ENCODE measurements around the gene ITPR2.
A peak's percentile ranks its signal among the peaks of the same experiment; 100 is the strongest.
"Not testable (repeated sequence)": the region's sequence is repeated elsewhere in the genome, so short reads cannot be mapped to it uniquely, and the experiment has no call there.

The ITPR2 gene

GRCh38 chr12:26801486-26801885 is 31.5 kb downstream of the ITPR2 start:
- Mint-ChIP-seq H3K27ac (no peak overlapping the region), H3K4me3 (no peak overlapping the region), H3K36me3 (ENCODE audit: insufficient read depth) (no peaks in the 10 kb centered on the region), H3K9me3 (no peaks in the 10 kb centered on the region), H3K4me1 (ENCODE audit: low read depth in 2 of 2) (peaks cover 11 to 24% of the 10 kb centered on the region in 2 donors), H3K27me3 (no peaks in the 10 kb centered on the region)
- ATAC-seq (replicated peaks) = no peak
- no peak for DNase-seq

- H3K27ac Mint-ChIP-seq = no peak overlapping the region
- H3K27me3 Mint-ChIP-seq = no peaks in the 10 kb centered on the region
- no peak overlapping the region for H3K4me3 Mint-ChIP-seq
- H3K9me3 Mint-ChIP-seq = no peaks in the 10 kb centered on the region
- DNase-seq (no peak), ATAC-seq (replicated peaks) (no peak)
- H3K4me1 Mint-ChIP-seq (ENCODE audit: low read depth in 2 of 2) = peaks cover 10 to 23% of the 10 kb centered on the region in 2 donors
- no peaks in the 10 kb centered on the region for H3K36me3 Mint-ChIP-seq (ENCODE audit: insufficient read depth)
These were observed 32.1 kb downstream of the ITPR2 start for GRCh38 chr12:26800858-26801257.

- H3K4me1 Mint-ChIP-seq (ENCODE audit: low read depth in 2 of 2) = peaks cover 5 to 17% of the 10 kb centered on the region in 2 donors
- H3K4me3 Mint-ChIP-seq = no peak overlapping the region
- no peaks in the 10 kb centered on the region for H3K9me3 Mint-ChIP-seq
- H3K36me3 Mint-ChIP-seq (ENCODE audit: insufficient read depth) = no peaks in the 10 kb centered on the region
- peak overlapping the region in 1 of 2 donors; percentile 24 for H3K27ac Mint-ChIP-seq
- ATAC-seq (replicated peaks) (no peak), DNase-seq (no peak)
- no peaks in the 10 kb centered on the region for H3K27me3 Mint-ChIP-seq
These were observed 32.6 kb downstream of the ITPR2 start for GRCh38 chr12:26800347-26800746.

GRCh38 chr12:26799741-26800140 is 33.3 kb downstream of the ITPR2 start:
- H3K9me3 Mint-ChIP-seq = no peaks in the 10 kb centered on the region
- H3K27me3 Mint-ChIP-seq = no peaks in the 10 kb centered on the region
- H3K27ac Mint-ChIP-seq = peak overlapping the region in 1 of 2 donors; percentile 24
- peaks cover 4 to 16% of the 10 kb centered on the region in 2 donors for H3K4me1 Mint-ChIP-seq (ENCODE audit: low read depth in 2 of 2)
- no peak overlapping the region for H3K4me3 Mint-ChIP-seq
- DNase-seq (no peak), ATAC-seq (replicated peaks) (no peak)
- no peaks in the 10 kb centered on the region for H3K36me3 Mint-ChIP-seq (ENCODE audit: insufficient read depth)

GRCh38 chr12:26798640-26799039 is 34.4 kb downstream of the ITPR2 start:
- DNase-seq (no peak), ATAC-seq (replicated peaks) (no peak)
- no peak overlapping the region for H3K4me3 Mint-ChIP-seq
- H3K27ac Mint-ChIP-seq = no peak overlapping the region
- no peaks in the 10 kb centered on the region for H3K27me3 Mint-ChIP-seq
- no peaks in the 10 kb centered on the region for H3K36me3 Mint-ChIP-seq (ENCODE audit: insufficient read depth)
- peaks cover 4 to 12% of the 10 kb centered on the region in 2 donors for H3K4me1 Mint-ChIP-seq (ENCODE audit: low read depth in 2 of 2)
- H3K9me3 Mint-ChIP-seq = no peaks in the 10 kb centered on the region

GRCh38 chr12:26798023-26798422 is 35.0 kb downstream of the ITPR2 start:
- Mint-ChIP-seq H3K27me3 (no peaks in the 10 kb centered on the region), H3K27ac (no peak overlapping the region), H3K4me1 (ENCODE audit: low read depth in 2 of 2) (peaks cover 4 to 12% of the 10 kb centered on the region in 2 donors), H3K9me3 (no peaks in the 10 kb centered on the region), H3K36me3 (ENCODE audit: insufficient read depth) (no peaks in the 10 kb centered on the region), H3K4me3 (no peak overlapping the region)
- DNase-seq = no peak
- no peak for ATAC-seq (replicated peaks)

GRCh38 chr12:26795910-26796309 is 37.1 kb downstream of the ITPR2 start:
- no peaks in the 10 kb centered on the region for H3K27me3 Mint-ChIP-seq
- H3K27ac Mint-ChIP-seq = no peak overlapping the region
- ATAC-seq (replicated peaks) (no peak), DNase-seq (no peak)
- no peak overlapping the region for H3K4me3 Mint-ChIP-seq
- H3K4me1 Mint-ChIP-seq (ENCODE audit: low read depth in 2 of 2) = peaks cover 7 to 22% of the 10 kb centered on the region in 2 donors
- H3K9me3 Mint-ChIP-seq = no peaks in the 10 kb centered on the region
- no peaks in the 10 kb centered on the region for H3K36me3 Mint-ChIP-seq (ENCODE audit: insufficient read depth)

- no peak for DNase-seq
- ATAC-seq (replicated peaks) = no peak
- peaks cover 5 to 14% of the 10 kb centered on the region in 2 donors for H3K4me1 Mint-ChIP-seq (ENCODE audit: low read depth in 2 of 2)
These were observed 41.6 kb downstream of the ITPR2 start for GRCh38 chr12:26791301-26791791.

GRCh38 chr12:26790645-26790994 is 42.4 kb downstream of the ITPR2 start:
- Mint-ChIP-seq H3K4me3 (no peak overlapping the region), H3K27me3 (no peaks in the 10 kb centered on the region), H3K36me3 (ENCODE audit: insufficient read depth) (peaks cover 5% of the 10 kb centered on the region), H3K9me3 (no peaks in the 10 kb centered on the region), H3K27ac (peak overlapping the region; percentile 10 to 25), H3K4me1 (ENCODE audit: low read depth in 2 of 2) (peaks cover 5 to 14% of the 10 kb centered on the region in 2 donors)
- DNase-seq = no peak
- ATAC-seq (replicated peaks) = no peak

More at GRCh38 chr12:26791301-26791791, 41.6 kb downstream of the ITPR2 start:
- Mint-ChIP-seq H3K9me3 (no peaks in the 10 kb centered on the region), H3K27ac (peak overlapping the region in 1 of 2 donors; percentile 25), H3K36me3 (ENCODE audit: insufficient read depth) (peaks cover 5% of the 10 kb centered on the region), H3K27me3 (no peaks in the 10 kb centered on the region), H3K4me3 (no peak overlapping the region)

GRCh38 chr12:26789731-26790644 is 43.0 kb downstream of the ITPR2 start:
- H3K4me1 Mint-ChIP-seq (ENCODE audit: low read depth in 2 of 2) = peaks cover 5 to 14% of the 10 kb centered on the region in 2 donors
- no peaks in the 10 kb centered on the region for H3K27me3 Mint-ChIP-seq
- H3K4me3 Mint-ChIP-seq = no peak overlapping the region
- DNase-seq = no peak
- no peaks in the 10 kb centered on the region for H3K9me3 Mint-ChIP-seq
- peaks cover 5% of the 10 kb centered on the region for H3K36me3 Mint-ChIP-seq (ENCODE audit: insufficient read depth)
- peak overlapping the region; percentile 10 to 25 for H3K27ac Mint-ChIP-seq
- no peak for ATAC-seq (replicated peaks)

- ATAC-seq (replicated peaks) = no peak
- H3K27me3 Mint-ChIP-seq = no peaks in the 10 kb centered on the region
- H3K4me3 Mint-ChIP-seq = no peak overlapping the region
- no peak for DNase-seq
- peaks cover 2 to 9% of the 10 kb centered on the region in 2 donors for H3K4me1 Mint-ChIP-seq (ENCODE audit: low read depth in 2 of 2)
- H3K36me3 Mint-ChIP-seq (ENCODE audit: insufficient read depth) = peaks cover 5% of the 10 kb centered on the region
- no peaks in the 10 kb centered on the region for H3K9me3 Mint-ChIP-seq
- H3K27ac Mint-ChIP-seq = peak overlapping the region in 1 of 2 donors; percentile 36
These were observed 46.0 kb downstream of the ITPR2 start for GRCh38 chr12:26786865-26787514.

- H3K27me3 Mint-ChIP-seq = no peaks in the 10 kb centered on the region
- H3K27ac Mint-ChIP-seq = peak overlapping the region in 1 of 2 donors; percentile 36
- no peak overlapping the region for H3K4me3 Mint-ChIP-seq
- H3K9me3 Mint-ChIP-seq = no peaks in the 10 kb centered on the region
- H3K4me1 Mint-ChIP-seq (ENCODE audit: low read depth in 2 of 2) = peaks cover 2 to 7% of the 10 kb centered on the region in 2 donors
- H3K36me3 Mint-ChIP-seq (ENCODE audit: insufficient read depth) = peaks cover 5% of the 10 kb centered on the region
- ATAC-seq (replicated peaks) = no peak
- DNase-seq = no peak
These were observed 46.5 kb downstream of the ITPR2 start for GRCh38 chr12:26786491-26786864.

- not testable (repeated sequence) for H3K27me3 Mint-ChIP-seq; ATAC-seq (replicated peaks); H3K4me3 Mint-ChIP-seq; DNase-seq; H3K9me3 Mint-ChIP-seq; H3K36me3 Mint-ChIP-seq (ENCODE audit: insufficient read depth); H3K27ac Mint-ChIP-seq; H3K4me1 Mint-ChIP-seq (ENCODE audit: low read depth in 2 of 2)
These were observed 49.1 kb downstream of the ITPR2 start for GRCh38 chr12:26783816-26784379.
